Peyer's patch (tissue), 4 donors: Measurements from ENCODE around the gene TMEM121.

ENCODE experiments used
- POLR2A ChIP-seq, 2 donors: fragments of 450-650 bp; IDR thresholded peaks; one replicate each; pipeline ENCODE4 v1.5.1; 2017; ENCODE audit warnings: antibody characterized with exemption in 2 of 2, mild to moderate bottlenecking in 2 of 2, moderate library complexity in 2 of 2
- TF ChIP-seq, protein P1 (sequence below), 6 experiments: fragments of 450-650 bp in 4 of 6; fragments of 200-600 bp in 2 of 6; sonication (generic) in 1 of 6; IDR thresholded peaks; one replicate each; pipeline ENCODE4 v1.5.1; 2017 to 2019; ENCODE audit warnings: antibody characterized with exemption in 6 of 6, mild to moderate bottlenecking in 3 of 6, moderate library complexity in 1 of 6

DNA sequence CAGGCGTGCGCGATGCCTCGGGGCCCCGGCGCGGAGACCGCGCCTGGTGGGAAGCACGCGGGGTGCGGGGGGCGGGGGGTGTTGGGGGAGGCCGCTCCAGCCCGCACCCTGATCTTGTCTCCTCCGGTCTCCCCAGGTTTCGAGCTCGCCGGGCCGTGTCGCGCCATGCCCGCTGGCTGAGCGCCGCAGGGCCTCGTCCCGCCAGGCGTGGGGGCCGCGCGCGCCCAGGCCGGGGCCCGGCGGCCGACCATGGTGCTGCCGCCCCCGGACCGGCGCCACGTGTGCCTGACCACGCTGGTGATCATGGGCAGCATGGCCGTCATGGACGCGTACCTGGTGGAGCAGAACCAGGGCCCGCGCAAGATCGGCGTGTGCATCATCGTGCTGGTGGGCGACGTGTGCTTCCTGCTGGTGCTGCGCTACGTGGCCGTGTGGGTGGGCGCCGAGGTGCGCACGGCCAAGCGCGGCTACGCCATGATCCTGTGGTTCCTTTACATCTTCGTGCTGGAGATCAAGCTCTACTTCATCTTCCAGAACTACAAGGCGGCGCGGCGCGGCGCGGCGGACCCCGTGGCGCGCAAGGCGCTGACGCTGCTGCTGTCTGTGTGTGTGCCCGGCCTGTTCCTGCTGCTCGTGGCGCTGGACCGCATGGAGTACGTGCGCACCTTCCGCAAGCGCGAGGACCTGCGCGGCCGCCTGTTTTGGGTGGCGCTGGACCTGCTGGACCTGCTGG, 2.4 kb downstream of the TMEM121 start:
- TF ChIP-seq, protein P1, sequence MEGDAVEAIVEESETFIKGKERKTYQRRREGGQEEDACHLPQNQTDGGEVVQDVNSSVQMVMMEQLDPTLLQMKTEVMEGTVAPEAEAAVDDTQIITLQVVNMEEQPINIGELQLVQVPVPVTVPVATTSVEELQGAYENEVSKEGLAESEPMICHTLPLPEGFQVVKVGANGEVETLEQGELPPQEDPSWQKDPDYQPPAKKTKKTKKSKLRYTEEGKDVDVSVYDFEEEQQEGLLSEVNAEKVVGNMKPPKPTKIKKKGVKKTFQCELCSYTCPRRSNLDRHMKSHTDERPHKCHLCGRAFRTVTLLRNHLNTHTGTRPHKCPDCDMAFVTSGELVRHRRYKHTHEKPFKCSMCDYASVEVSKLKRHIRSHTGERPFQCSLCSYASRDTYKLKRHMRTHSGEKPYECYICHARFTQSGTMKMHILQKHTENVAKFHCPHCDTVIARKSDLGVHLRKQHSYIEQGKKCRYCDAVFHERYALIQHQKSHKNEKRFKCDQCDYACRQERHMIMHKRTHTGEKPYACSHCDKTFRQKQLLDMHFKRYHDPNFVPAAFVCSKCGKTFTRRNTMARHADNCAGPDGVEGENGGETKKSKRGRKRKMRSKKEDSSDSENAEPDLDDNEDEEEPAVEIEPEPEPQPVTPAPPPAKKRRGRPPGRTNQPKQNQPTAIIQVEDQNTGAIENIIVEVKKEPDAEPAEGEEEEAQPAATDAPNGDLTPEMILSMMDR (IDR thresholded peaks at IDR 0.05) = no peak
- no peak for TF ChIP-seq POLR2A (IDR thresholded peaks at IDR 0.05)
